Measurements from ENCODE around the gene KIAA1755.

DNA sequence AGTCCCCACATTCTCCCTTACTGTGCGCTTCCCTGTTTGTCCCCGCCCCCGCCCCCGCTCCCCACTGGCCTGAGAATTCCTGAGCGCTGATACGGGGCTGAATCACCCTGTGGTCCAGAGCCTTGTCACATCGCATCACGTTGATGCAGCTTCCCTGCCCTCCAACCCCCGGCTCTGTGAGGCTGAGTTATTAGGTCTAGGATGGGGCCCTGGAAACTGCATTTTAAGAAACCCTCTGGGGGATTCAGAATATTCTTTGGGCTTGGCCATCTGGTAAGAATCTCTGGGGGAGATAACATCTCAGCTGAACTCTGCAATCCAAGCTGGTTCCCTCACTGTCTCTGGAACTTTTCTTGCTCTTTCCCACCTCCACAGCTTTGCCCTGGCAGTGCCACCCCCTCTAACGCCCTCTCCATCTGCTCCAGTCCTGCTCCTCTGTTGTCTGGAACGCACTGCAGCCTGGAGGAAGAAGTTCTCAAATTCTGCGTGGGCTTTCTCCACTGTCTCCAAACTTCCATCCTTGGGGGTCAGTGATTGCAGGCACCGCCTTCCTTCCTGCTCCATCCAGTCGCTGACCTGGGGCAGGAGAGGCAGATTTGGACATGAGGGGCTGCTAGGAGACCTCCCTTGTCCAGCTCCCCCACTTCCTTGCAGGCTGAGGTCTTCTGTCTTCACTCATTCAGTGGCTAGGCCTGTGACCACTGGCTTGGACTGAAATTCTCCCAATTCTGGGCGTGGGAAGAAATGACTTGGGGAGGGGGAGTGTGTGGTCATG, 42.6 kb downstream of the KIAA1755 start:
- TF ChIP-seq POLR2A (IDR thresholded peaks at IDR 0.05) = no peak
- TF ChIP-seq, protein P1, sequence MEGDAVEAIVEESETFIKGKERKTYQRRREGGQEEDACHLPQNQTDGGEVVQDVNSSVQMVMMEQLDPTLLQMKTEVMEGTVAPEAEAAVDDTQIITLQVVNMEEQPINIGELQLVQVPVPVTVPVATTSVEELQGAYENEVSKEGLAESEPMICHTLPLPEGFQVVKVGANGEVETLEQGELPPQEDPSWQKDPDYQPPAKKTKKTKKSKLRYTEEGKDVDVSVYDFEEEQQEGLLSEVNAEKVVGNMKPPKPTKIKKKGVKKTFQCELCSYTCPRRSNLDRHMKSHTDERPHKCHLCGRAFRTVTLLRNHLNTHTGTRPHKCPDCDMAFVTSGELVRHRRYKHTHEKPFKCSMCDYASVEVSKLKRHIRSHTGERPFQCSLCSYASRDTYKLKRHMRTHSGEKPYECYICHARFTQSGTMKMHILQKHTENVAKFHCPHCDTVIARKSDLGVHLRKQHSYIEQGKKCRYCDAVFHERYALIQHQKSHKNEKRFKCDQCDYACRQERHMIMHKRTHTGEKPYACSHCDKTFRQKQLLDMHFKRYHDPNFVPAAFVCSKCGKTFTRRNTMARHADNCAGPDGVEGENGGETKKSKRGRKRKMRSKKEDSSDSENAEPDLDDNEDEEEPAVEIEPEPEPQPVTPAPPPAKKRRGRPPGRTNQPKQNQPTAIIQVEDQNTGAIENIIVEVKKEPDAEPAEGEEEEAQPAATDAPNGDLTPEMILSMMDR (IDR thresholded peaks at IDR 0.05) = no peak

Measured in tibial nerve (tissue), 3 donors.